ENCODE measurements around the gene STK32B.

The STK32B gene

DNA sequence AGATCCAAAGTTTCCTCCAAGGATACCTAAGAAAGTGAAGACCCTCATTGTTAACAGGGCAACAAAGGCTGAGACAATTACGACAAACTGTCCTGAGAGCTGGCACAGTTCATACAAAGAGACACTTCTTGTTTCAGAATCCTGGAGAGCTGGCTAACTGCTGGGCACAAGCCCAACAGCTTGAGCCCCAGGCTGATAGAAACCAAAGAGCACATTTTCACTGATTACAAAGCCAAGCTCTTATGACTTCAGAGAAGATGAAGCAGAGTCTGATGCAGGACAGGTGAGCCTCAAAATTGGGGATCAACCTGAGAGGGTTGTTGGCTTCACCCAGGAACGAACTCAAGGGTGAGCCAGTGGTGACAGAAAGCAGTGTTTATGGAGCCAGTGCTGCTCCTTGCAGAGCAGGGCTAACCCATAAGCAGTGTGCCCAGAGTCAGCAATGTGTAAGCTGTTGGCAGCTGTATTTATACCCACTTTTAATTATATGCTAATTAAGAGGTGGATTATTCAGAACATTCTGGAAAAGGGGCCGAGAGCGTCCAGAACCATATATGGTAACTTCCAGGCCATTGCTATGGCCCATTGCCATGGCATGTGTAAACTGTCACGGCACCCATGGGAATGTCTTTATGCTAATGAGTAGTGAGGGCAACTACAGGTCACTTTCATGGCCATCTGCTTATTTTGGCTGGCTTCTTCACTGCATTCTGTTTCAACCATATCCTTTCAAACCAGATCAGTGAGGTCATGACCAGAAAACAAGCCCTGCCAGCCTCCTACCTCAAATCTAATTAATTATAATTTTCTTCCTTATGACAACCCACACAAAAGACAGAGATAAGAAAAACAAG lies 473.4 kb downstream of the STK32B start:
- no peak for DNase-seq (ENCODE audit: low read depth, low spot score)

DNA sequence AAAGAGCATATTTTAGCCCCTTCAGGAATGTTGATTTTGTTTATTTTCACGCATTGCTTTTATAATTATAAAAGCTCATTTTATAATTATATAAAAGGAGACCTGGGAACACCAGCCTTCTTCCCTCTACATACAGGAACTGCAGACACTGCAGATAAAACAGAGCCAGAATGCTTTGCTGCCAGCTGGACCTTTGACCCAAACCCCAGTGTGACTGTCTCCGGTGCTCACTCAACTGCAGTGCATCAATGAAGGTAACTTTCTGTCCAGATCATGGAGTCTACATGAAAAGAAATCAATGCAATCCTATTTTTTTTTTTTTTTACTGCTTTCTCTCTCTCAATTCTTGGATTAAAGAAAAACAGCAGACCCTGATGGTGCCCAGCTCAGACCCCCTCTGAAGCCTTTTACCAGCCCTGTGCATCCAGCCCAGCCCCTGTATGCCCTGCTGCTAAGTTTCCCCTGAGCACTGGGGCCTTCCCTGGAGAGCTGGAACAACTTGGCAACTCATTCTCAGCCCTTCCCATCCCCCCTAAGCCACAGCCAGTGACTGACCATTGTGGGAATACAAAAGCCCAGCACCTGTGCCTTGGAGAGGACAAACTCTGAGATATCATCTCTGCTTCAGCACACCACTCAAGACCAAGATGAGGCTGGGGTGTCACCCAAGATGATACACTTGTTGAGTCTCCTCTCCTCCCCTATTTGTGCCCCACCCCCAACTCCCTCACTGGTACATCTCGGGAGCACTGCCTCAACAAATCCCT lies 475.0 kb downstream of the STK32B start:
- no peak for DNase-seq (ENCODE audit: low read depth, low spot score)

DNA sequence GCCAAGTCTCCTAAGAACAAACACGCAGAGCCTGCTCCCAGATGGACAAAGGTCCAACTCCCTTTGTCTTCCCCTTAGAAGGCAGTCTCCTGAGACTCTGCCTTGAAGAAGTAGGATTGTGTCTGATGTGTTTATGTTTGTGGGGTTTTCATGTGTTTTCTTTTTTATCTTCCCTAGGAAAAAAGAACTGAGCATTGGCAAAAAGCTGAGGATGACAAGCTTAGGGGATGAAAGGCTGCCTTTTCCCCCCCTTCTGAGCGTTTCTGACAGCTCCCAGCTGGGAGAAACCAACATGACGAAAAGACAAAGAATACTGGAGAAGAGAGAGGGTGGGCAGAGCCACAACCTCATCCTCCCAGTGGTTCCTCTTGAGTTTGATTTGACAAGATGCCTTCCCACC lies 475.9 kb downstream of the STK32B start:
- no peak for DNase-seq (ENCODE audit: low read depth, low spot score)

DNA sequence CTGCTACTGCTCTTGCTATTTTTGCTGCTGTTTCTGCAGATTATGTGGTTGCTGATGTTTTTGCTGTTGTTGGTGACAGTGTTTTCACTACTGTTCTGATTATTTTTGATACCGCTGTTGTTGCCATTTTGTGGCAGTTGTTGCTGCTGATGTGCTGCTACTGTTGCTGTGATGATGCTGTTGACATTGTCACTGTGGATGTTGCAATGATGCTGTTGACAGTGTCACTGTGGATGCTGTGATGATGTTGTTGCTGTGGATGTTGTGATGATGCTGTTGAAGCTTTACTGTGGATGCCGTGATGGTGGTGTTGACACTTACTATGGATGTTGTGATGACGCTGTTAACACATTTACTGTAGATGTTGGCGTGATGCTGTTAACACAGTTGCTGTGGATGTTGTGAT lies 476.8 kb downstream of the STK32B start:
- no peak for DNase-seq (ENCODE audit: low read depth, low spot score)

DNA sequence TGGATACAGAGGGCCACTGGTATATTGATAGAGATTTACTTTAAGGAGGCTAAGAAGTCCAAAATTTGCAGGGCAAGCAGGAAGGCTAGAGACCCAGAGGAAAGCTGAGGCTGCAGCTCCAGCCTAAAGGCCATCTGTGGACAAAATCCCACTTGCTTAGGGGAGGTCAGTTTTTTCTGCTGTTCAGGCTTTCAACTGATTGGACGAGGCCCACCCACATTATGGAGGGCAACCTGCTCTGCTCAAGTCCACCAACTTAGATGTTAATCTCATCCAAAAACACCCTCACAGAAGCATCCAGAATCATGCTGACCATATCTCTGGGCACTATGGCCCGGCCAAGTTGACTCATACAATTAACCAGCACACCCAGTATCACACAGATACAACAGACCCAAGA lies 480.8 kb downstream of the STK32B start:
- DNase-seq (ENCODE audit: low read depth, low spot score): no peak

DNA sequence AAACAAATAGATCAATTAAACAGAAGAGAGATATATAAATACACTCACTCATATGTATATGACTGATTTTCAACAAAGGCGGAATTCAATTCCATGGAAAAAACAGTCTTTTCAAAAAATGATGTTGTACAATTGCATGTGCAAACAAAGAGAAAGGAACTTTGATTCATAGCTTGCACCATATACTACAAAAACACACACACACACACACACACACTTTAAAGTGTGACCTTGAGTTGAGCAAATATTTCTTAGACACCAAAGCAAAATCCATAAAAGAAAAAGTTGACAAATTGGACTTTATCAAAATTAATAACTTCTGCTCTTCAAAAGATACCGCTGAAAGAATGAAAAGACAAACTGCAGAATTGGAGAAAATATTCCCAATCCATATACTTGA lies 488.3 kb downstream of the STK32B start:
- no peak for DNase-seq (ENCODE audit: low read depth, low spot score)

DNA sequence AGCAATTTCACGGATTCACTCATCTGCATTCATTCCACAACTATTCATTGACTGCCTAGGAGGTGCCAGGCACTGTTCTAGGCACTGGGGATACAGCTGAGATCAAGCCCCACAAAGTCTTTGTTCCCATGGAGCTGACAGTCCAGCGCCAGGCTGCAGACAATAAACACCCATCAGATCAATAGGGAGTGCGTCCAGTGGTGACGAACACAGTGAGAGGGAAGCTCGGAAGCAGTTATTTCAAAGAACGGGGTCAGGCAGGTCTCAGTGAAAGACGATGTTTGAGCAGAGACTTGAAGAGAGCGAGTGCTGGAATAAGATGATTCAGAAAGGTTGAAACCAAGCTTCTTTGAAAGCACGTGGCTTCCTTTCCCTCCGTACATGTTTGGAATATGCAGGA lies 489.9 kb downstream of the STK32B start:
- no peak for DNase-seq (ENCODE audit: low read depth, low spot score)

DNA sequence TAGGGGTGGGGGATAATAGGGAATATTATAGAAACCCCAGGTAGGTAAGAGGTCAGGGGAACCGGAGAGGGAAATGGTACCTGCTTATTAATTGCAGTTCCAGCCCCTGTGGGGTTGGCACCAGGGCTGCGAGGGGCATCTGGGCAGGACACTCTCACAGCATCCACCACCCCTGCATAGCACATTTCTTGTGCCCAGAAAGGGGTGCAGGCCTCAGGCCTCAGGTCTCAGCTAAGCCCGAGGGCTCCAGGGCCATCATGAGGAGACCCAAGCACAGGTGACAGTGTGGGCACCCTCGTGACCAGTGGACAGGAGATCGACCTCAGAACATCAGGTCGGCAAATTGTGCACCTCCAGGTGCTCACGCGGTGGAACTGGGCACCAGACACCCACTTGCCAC lies 492.4 kb downstream of the STK32B start:
- no peak for DNase-seq (ENCODE audit: low read depth, low spot score)

DNA sequence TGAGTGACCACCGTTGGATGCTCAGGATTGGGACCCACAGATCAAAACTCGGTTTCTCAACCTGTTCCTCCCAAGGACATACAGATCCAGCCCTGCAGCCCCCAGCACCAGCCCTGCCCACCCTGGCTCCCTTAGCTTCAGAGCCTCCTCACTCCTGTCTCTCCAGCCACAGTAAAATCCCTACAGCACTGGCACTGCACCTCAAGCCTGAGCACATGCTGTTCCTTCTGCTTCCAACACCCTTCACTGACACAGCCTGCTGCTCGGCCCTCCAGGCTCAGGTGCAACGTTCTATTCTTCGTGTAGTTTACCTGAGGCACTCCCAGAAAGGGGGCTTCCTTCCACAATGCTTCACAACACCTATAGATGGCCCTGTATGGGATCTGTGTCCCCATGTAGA lies 493.5 kb downstream of the STK32B start:
- no peak for DNase-seq (ENCODE audit: low read depth, low spot score)

DNA sequence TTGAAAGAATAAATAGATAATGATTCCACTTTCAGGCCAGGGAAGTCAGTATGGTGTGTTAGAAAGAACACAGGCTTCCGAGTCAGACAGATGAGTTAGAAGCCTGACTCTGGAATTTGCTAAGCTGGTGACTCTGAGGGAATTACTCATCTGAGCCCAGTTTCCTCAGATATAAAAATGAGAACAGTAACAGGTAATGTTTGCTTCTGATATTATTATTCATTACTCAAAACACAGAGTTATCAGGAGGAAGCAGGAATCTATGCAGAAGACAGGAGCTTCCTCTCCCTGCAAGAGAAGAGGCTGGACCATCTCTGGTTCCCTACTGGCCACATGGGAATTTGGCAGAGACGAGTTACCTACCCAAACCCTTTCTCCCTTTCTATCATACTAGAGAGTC lies 494.0 kb downstream of the STK32B start:
- no peak for DNase-seq (ENCODE audit: low read depth, low spot score)

DNA sequence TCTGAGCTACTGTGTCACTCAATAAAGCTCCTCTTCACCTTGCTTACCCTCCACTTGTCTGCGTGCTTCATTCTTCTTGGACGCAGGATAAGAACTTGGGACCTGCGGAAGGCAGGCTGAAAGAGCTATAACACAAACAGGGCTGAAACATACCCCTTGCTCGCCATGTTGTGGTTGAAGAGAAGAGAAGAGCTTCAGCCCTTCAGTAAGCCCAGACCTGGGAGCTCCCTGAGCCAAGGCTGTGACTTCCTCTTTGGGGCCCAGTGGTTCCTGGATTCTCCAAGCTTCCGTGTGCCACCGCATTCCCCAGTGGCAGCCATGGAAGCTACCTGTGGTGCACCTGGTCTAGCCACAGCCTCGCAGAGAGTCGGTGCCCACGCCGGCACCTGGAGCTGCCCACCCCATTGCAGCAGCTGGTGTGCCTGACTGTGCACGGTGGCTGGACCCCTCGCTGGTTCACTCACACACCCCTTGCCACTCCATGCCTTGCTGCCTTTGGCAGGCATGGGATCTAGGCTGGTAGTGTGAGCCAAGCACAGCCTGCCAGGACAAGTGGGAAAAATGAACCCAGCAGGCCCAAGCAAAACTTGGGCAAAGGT lies 496.5 kb downstream of the STK32B start:
- DNase-seq (ENCODE audit: low read depth, low spot score): no peak
